Upper lobe of right lung (tissue), 1 donor: ENCODE results near the gene UBE2N. TPM values are rescaled to one million over a fixed set of nuclear protein-coding genes. Genes with fewer than 3 reads are reported as not detected.

Experiments used
- ATAC-seq: fragments of 200-7000 bp; cut with Tn5 transposase; one replicate; pipeline ENCODE4 v1.9.1; 2020; ENCODE audit warnings: mild to moderate bottlenecking, moderate library complexity
- DNase-seq: peaks from one replicate; pipeline ENCODE4 v3.0.0-alpha.2; 2020
- H3K27ac ChIP-seq: fragments of 200-600 bp; one replicate; pipeline ENCODE4 v1.8.0; 2022
- H3K27me3 ChIP-seq: fragments of 200-600 bp; one replicate; pipeline ENCODE4 v1.8.0; 2022; ENCODE audit warnings: mild to moderate bottlenecking
- H3K36me3 ChIP-seq: fragments of 200-600 bp; one replicate; pipeline ENCODE4 v1.8.0; 2022
- H3K4me1 ChIP-seq: fragments of 200-600 bp; one replicate; pipeline ENCODE4 v1.8.0; 2022
- H3K4me3 ChIP-seq: fragments of 200-600 bp; one replicate; pipeline ENCODE4 v1.8.0; 2022; ENCODE audit warnings: mild to moderate bottlenecking
- H3K9me3 ChIP-seq: fragments of 200-600 bp; one replicate; pipeline ENCODE4 v1.8.0; 2022
- CTCF ChIP-seq: fragments of 200-600 bp; IDR thresholded peaks from one replicate; pipeline ENCODE4 v1.8.0; 2022; ENCODE audit warnings: antibody characterized with exemption
- intact Hi-C: fragments of 100-400 bp; cut with DNase I; formaldehyde crosslinking; loops from one replicate; pipeline ENCODE4 v1.11.0; 2022
- total RNA-seq: library from RNA; stranded (reverse); fragmentation: NEBNext Ultra II Directional; extraction: Animal tissue kit (Norgen Biotek cat#: 25700); gene quantifications from one replicate; pipeline ENCODE4 v1.2.1, GENCODE V29; 2021
- donor health status: DM: no; HTN: yes; CAD: no; lungs with severe emphysema.

UBE2N gene
- total RNA-seq, 1 donor from 2014 or later, result 65.9 TPM

GRCh38 chr12:93361151-93361919, 80.4 kb downstream of the UBE2N start:
- intact Hi-C loops, result no loop called here
- no peak for TF ChIP-seq CTCF
- Histone ChIP-seq H3K4me3 (no peak overlapping the region), H3K9me3 (no peaks in the 10 kb centered on the region), H3K27ac (no peak overlapping the region), H3K36me3 (no peaks in the 10 kb centered on the region), H3K4me1 (no peaks in the 10 kb centered on the region), H3K27me3 (no peaks in the 10 kb centered on the region)
- peak; percentile 69 for ATAC-seq
- no peak for DNase-seq

GRCh38 chr12:93360688-93361087, 81.1 kb downstream of the UBE2N start:
- DNase-seq (no peak), ATAC-seq (no peak)
- Histone ChIP-seq H3K36me3 (no peaks in the 10 kb centered on the region), H3K27me3 (no peaks in the 10 kb centered on the region), H3K4me1 (no peaks in the 10 kb centered on the region), H3K9me3 (no peaks in the 10 kb centered on the region), H3K27ac (no peak overlapping the region), H3K4me3 (no peak overlapping the region)
- no peak for TF ChIP-seq CTCF
- intact Hi-C loops, result no loop called here

- Histone ChIP-seq H3K27me3 (no peaks in the 10 kb centered on the region), H3K4me3 (no peak overlapping the region), H3K4me1 (no peaks in the 10 kb centered on the region), H3K9me3 (no peaks in the 10 kb centered on the region), H3K36me3 (no peaks in the 10 kb centered on the region), H3K27ac (no peak overlapping the region)
- ATAC-seq, result no peak
- DNase-seq, result no peak
- intact Hi-C loops, result no loop called here
- no peak for TF ChIP-seq CTCF
These were observed 82.9 kb downstream of the UBE2N start for GRCh38 chr12:93358821-93359220.

- Histone ChIP-seq H3K27ac (no peak overlapping the region), H3K36me3 (no peaks in the 10 kb centered on the region), H3K9me3 (no peaks in the 10 kb centered on the region), H3K4me3 (no peak overlapping the region), H3K4me1 (no peaks in the 10 kb centered on the region), H3K27me3 (no peaks in the 10 kb centered on the region)
- no peak for TF ChIP-seq CTCF
- DNase-seq (no peak), ATAC-seq (no peak)
- intact Hi-C loops, result no loop called here
These were observed 83.7 kb downstream of the UBE2N start for GRCh38 chr12:93358058-93358457.

GRCh38 chr12:93356214-93356613, 85.5 kb downstream of the UBE2N start:
- intact Hi-C loops, result no loop called here
- no peak for DNase-seq
- Histone ChIP-seq H3K36me3 (no peaks in the 10 kb centered on the region), H3K4me3 (no peak overlapping the region), H3K4me1 (no peaks in the 10 kb centered on the region), H3K9me3 (no peaks in the 10 kb centered on the region), H3K27ac (no peak overlapping the region), H3K27me3 (no peaks in the 10 kb centered on the region)
- ATAC-seq, result no peak
- no peak for TF ChIP-seq CTCF

Other genes with a start within 250 kb of the UBE2N start
- 52.2 TPM for gene NUDT4, start 64.0 kb downstream of the UBE2N start, total RNA-seq
- gene MRPL42, start 25.6 kb upstream of the UBE2N start, total RNA-seq, result 49.4 TPM
- 23.8 TPM for gene SOCS2, start 130.7 kb upstream of the UBE2N start, total RNA-seq
- 17.1 TPM for gene CRADD, start 235.4 kb upstream of the UBE2N start, total RNA-seq